GM18868 (cell line): Measurements from ENCODE around the gene CCDC88B.

Experiments used
- ATAC-seq: cut with Tn5 transposase; IDR thresholded peaks from one replicate; pipeline ENCODE4 v1.9.1; 2021; ENCODE audit warnings: mild to moderate bottlenecking, moderate library complexity; ENCODE audit not compliant: unreplicated experiment

Gene CCDC88B

DNA sequence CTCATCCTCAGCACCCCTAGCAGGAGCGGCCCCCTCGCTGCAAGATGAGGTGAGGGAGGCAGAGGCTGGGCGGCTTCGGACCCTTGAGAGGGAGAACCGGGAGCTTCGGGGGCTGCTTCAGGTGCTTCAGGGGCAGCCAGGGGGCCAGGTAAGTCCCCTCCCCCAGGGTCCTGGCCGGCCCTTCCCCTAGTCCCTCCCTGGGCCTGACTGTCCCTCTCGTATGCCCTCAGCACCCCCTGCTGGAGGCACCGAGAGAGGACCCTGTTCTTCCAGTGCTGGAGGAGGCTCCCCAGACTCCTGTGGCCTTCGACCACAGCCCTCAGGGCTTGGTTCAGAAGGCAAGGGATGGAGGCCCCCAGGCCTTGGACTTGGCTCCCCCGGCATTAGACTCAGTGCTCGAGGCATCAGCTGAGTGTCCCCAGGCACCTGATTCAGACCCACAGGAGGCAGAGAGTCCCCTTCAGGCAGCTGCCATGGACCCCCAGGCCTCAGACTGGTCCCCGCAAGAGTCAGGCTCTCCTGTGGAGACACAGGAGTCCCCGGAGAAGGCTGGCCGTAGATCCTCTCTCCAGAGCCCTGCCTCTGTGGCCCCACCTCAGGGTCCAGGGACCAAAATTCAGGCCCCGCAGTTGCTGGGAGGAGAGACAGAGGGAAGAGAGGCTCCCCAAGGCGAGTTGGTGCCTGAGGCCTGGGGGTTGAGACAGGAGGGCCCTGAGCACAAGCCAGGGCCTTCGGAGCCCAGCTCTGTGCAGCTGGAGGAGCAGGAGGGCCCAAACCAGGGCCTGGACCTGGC, 4.0 kb downstream of the CCDC88B start:
- ATAC-seq = no peak

DNA sequence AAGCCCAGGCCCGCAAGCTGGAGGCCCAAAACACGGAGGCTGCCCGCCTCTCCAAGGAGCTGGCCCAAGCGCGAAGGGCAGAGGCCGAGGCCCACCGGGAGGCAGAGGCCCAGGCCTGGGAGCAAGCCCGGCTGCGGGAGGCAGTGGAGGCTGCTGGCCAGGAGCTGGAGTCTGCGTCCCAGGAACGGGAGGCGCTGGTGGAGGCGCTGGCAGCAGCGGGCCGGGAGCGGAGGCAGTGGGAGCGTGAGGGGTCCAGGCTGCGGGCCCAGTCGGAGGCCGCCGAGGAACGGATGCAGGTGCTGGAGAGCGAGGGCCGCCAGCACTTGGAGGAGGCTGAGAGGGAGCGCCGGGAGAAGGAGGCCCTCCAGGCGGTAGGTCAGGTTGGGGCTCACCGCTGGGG, 4.8 kb downstream of the CCDC88B start:
- ATAC-seq = no peak

DNA sequence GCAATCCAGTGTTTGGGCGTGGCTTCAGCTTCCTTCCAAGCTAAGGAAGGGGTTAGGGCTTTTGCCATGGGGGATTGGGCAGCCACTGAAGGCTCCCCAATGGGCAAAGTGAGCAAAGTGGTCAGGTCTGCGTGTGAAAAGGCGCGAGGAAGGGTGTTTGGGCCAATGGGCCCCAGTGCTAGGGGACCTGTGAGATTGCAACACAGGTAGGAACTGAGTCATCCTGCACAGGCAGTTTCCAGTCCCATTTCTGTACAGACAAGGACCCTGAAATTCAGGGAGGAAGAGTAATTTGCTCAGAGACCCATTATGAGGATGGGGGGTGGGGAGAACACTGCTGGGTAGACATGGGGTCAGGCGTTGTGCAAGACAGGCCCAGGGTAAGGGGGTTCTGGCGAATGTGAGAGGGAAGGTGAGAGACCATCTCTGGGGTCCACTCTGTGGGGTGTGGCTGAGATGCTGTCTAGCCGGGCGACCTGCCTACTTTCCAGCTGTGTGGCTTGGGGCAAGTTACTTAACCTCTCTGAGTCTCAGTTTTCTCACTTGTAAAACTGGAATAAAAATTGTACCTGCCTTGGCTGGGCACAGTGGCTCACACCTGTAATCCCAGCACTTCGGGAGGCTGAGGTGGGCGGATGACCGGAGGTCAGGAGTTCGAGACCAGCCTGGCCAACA, 7.3 kb downstream of the CCDC88B start:
- ATAC-seq = no peak

DNA sequence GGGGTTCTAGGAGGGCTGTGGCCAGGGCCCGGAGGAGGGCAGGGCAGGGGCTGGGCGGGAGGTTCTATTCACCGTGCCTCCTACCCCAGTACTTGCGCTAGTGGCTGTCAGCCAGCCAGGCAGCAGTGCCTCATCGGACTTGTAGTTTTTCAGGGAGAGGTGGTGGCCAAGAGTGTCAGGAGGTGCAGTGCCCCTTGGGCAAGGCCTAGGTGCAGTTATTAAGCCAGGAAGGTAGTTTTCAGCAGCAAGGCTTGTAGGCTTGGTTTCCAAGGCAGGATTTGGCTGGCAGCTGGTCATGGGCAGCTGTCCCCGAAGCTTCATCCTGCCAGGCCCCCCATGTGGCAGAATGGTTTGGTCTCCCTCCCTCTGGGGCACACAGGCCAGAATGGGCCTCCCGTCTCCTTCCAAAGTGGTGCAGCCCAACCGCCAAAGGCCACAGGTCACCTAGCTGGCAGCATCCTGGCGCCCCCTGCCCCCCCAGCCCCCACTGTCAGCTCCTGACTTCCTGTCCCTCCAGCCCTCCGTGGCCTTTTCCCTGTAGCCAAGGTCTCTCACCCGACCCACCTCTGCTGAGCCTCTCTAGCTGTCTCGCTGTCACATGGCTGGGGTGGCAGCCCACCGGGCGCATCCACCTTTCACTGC, 8.5 kb downstream of the CCDC88B start:
- ATAC-seq = no peak

DNA sequence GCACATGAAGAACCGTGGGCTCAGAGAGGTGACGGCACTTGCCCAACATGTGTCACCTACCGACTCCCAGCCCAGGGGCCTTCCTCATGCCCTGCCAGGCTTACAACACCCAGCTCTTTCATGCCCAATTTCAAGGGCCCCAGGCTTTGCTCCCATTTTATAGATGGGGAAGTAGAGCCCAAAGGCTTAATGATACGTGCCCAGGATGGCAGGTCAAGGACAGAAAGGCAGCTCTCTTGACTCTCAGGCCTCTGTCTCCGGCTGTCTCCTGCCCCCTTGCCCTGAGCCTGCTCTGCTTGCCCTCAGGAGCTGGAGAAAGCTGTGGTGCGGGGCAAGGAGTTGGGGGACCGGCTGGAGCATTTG, 9.0 kb downstream of the CCDC88B start:
- ATAC-seq = no peak

DNA sequence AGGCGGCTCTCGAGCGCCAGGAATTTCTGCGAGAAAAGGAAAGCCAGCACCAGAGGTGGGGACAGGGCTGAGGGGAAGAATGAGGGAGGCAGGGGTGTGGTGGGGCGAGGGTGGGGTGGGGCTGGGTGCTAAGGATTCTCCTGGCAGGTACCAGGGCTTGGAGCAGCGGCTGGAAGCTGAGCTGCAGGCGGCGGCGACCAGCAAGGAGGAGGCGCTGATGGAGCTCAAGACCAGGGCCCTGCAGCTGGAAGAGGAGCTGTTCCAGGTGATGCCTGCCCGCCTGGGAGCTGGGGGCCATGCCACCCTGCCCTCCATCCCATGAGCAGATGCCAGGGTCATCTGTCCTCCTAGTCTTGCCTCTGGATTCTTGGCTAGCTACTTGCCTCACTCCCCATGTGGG, 9.4 kb downstream of the CCDC88B start:
- no peak for ATAC-seq

DNA sequence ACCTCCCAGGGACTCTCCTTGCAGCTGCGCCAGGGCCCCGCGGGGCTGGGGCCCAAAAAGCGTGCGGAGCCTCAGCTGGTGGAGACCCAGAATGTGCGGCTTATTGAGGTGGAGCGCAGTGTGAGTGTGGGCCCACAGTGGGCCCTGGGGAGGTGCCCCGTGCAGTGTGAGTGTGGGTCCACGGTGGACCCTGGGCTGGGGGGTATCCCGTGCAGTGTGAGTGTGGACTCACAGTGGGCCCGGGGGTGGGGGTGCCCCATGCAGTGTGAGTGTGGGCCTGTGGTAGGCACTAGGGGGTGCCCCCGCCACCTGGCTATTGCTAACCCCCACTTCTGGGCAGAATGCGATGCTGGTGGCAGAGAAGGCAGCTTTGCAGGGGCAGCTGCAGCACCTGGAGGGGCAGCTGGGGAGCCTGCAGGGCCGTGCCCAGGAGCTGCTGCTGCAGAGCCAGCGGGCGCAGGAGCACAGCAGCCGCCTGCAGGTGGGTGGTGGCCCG, 11.2 kb downstream of the CCDC88B start:
- no peak for ATAC-seq

DNA sequence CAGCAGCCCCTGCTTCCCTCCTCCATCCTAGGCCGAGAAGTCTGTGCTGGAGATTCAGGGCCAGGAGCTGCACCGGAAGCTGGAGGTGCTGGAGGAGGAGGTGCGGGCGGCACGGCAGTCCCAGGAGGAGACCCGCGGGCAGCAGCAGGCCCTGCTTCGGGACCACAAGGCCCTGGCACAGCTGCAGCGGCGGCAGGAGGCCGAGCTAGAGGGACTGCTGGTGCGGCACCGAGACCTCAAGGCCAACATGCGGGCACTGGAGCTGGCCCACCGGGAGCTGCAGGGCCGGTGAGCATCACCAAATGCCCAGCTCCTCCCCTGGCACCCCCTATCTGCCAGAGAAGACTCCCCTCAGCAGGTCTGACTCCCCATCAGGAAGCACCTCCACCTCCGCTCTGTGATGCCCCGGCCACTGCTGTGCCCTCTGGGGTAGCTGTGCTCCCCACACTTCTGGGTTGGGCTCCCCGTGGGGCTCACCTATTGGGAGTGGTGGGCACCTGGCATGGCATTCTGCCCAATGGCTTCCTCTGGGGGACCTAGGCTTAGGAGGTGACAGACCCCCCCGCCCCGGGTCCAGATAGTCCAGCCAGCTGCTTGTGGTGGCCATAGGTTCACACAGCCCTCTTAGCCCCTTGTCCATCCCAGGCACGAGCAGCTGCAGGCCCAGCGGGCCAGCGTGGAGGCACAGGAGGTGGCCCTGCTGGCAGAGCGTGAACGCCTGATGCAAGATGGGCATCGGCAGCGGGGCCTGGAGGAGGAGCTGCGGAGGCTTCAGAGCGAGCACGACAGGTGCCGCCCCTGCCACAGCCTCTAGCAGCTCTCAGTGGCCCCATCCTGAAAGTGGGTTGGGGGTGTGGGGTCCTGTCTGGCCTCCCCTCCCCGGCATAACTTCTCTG, 12.3 kb downstream of the CCDC88B start:
- ATAC-seq = no peak

DNA sequence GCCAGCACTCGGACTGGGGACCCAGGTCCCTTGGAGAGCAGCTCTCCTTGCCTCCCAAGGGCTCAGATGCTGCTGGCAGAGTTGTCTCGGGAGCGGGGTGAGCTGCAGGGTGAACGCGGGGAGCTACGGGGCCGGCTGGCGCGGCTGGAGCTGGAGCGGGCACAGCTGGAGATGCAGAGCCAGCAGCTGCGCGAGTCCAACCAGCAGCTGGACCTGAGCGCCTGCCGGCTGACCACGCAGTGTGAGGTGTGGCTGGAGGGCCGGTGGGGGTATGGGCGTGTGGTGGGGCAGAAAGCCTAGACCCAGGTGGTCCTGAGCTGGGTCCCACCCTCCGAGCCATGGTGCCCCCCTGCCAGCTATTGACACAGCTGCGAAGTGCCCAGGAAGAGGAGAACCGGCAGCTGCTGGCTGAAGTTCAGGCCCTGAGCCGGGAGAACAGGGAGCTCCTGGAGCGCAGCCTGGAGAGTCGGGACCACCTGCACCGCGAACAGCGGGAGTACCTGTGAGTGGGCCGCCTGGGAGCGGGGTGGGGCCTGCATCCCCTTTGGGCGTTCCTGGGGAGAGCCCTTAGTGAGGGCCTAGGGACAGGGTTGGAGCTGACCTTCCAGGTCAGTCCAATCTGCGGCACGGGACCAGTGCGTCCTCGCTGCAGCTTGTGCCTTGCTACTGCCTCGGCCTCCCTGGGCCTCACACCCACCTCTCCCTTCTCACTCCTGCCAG, 13.2 kb downstream of the CCDC88B start:
- no peak for ATAC-seq

DNA sequence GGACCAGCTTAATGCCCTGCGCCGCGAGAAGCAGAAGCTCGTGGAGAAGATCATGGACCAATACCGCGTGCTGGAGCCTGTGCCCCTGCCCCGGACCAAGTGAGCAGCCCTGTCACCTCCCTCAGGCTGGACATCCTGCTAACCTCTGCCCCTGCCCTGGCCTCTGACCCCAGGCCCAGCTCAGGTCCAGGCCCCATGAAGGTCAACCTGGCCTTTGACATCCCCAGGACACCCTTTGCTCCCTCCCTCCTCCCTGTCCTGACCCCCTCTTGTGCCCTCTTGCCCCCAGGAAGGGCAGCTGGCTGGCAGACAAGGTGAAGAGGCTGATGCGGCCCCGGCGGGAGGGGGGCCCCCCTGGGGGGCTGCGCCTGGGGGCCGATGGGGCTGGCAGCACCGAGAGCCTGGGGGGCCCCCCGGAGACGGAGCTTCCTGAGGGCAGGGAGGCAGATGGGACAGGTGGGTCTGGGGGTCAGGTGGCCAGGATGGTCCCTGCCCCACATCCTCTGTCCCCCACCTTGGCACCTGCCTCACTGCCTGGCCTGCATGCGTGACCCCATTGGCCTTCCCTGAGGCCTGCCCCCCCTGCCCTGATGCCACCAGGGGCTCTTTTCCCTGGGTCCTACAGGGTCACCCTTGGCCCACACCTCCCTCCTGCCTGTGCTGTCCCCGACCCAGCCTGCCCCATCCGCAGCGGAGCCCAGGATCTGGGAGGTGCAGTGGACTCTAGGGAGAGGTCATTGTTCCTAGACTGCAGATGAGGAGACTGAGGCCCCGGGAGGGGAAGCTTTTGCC, 13.9 kb downstream of the CCDC88B start:
- no peak for ATAC-seq

DNA sequence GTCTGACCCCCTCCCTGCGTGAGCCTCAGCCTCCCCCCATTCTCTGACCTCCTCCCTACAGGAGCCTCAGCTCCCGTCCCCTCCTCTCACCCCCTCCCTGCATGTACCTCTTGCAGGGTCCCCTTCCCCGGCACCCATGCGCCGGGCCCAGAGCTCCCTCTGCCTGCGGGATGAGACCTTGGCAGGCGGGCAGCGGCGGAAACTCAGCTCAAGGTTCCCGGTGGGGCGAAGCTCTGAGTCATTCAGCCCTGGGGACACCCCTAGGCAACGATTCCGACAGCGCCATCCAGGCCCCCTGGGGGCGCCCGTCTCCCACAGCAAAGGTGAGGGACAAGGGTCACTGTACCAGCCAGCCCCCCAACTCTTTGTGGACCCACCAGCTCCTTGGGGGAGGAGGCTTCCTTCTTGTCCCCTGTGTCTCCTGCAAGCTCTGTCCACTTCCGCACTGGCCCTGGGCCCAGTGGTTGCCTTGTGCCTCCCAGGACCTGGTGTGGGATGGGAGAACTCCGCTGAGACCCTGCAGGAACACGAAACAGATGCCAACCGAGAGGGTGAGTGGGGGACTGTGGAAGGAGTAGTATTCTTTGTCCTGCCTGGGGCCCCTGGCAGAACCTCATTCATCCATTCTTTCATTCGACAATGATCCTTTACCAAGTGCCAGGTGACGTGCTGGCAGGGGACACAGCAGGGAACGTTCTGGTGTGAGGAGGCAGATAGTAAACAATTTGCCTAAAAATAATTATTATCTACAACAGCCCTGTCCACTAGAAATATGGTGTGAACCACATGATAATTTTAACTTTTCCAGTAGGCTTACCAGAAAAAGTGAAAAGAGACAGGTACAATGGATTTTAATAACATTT, 15.3 kb downstream of the CCDC88B start:
- ATAC-seq = peak; percentile 39

DNA sequence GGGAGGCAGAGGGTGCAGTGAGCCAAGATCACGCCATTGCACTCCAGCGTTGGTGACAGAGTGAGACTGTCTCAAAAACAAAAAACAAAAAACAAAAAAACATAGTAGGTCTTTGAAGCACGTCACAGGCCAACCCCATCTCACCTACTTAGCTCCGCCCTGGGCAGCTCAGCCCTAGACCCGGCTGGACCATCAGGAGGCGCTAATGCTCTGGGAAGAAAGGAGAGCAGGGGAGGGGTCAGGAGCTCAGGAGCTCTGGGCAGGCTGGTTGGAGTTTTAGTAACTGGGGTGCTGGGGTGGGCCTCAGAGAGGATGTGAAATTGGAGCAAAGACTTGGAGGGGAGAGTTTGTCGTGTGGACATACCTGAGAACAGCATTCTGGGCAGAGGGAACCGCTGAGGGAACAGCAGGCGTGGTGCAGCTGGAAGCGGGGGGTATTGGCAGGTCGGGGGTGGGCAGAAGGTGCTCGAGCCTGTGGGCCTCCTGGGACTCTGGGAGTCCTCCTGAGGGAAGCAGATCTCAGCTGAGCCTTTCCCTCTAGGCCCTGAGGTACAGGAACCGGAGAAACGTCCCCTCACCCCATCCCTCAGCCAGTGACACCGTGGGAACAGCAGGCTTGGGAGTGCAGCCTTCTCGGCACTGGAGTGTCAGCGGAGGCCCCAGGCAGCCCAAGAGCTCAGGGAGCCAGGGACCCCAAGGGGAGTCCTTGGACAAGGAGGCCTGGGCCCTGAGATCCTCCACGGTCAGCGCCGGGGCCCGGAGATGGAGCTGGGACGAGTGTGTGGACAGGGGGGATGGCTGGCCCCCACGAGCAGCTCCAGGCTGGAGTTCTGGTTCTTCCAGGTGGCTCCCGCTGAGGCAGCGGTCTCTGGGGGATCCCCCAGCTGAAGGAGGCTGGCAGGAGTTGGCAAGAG, 16.8 kb downstream of the CCDC88B start:
- no peak for ATAC-seq

DNA sequence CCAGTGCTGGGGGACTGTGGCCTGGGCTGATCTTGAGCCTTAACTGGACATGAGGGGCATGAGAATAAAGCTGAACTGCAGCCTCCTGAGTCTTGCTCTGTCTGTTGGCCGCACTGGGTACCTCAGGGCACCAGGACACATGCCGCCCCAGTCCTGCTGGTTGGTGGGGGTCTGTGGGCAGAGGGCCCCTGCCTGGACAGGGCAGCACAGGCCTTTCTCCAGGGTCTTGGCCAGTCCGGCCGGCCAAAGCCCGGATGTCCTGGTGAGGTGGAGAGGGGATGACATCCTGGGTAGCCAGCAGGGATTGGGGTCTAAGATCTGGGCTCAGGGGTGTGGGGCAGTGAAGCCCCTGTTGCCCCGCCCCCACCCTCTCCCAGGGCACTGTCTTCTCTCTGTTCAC, 17.4 kb downstream of the CCDC88B start:
- ATAC-seq = no peak

DNA sequence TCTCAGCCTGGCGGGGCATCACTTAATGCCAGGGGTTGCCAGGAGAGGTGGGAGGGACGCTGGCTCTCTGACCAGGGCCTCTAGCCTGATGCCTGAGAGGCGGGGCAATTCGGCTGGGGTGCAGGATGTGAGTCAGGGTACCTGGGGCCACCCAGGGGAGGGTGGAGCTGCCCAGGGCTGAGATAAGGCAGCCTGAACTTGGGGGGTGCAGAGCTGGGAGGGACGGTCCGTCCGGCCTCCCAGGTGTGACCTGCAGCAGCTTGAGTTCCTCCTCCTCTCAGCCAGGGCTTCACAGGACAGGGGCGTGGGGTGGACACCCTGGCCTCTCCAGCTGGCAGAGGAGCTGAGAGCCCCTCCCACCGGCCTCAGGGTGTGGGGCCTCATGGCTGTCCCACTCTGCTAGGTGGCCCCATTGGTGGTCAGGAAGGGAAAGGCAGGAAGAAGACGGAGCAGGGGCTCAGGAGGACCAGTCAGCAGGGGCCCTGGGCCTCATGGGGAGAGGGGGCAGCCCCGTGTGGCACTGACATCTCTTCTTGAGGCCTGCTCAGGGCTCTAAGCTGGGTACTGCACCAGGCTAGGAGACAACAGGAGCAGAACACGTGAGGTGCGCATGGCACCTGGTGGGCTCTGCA, 18.0 kb downstream of the CCDC88B start:
- ATAC-seq = no peak

DNA sequence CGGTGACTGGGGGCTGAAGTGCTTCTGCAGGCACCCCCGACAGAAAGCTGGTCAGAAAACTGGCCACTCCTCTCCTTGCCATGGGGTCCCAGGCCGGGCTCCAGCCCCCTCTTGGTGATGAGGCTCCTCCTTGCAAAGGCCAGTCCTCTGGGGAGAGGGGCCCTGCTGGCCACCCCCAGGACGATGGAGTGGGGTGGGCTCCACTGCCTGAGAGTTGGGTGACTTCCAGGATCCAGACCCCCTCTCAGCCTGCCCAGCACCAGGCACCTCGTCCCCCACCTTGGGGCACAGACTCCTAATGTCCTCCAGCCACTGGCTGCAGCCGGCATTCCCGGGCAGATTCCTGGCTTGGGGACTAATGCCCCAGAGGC, 18.5 kb downstream of the CCDC88B start:
- ATAC-seq = no peak

DNA sequence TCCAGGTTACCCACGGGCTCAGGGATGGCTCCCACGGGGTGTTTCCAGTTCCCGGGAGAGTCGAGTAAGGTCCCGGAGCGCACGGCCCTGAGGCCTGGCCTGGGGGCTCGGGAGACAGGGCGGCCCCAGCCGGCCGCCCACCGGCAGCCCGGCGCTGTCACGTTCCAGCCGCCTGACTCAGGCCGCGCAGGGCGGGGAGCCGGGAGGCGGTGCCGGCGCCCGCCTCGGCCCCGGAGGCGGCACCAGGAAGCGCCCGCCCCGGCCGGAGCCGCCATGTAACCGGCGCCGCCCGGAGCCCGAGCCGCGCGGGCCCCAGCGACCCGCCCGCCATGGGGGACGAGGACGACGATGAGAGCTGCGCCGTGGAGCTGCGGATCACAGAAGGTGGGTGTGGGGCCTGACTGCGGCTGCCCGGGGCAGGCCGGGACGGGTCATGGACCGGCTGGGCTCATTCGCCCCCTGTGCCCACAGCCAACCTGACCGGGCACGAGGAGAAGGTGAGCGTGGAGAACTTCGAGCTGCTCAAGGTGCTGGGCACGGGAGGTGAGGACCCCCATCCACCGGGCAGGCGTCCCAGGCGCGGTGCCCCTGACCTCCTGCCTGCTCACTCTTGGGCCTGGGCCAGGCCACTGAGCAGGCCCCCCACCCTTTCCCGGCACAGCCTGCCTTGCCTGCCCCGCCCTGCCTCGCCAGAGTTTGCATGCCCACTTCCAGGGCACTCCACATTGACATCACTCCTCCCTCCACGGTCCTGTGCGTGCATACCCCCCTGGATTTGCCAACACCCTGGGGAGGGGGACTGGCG, 19.1 kb downstream of the CCDC88B start, which contains the start of gene RPS6KA4:
Gene RPS6KA4 (plus strand): TSS at position 256 of the 805 bp plus-strand sequence. CDS start 74 bp downstream, at position 330.
- ATAC-seq = no peak
